HepG2 (cell line): ENCODE results near the gene DIABLO. TPM values are rescaled to one million over a fixed set of nuclear protein-coding genes. Genes with fewer than 3 reads are reported as not detected.

ENCODE experiments used
- ATAC-seq: fragments of 200-7000 bp; cut with Tn5 transposase; 3 replicates; pipeline ENCODE4 v1.9.1; 2020; ENCODE audit warnings: mild to moderate bottlenecking, moderate library complexity
- BruUV-seq: library from RNA; stranded (reverse); fragments of 400-500 nt; replicated peaks from 2 replicates; lab custom pipeline; 2021; lab: Mats Ljungman, UMichigan
- CTCF ChIA-PET: fragments of 300-600 bp; formaldehyde crosslinking; extraction: SDS; loops from one replicate; lab custom pipeline; 2021; ENCODE audit warnings: low total read pairs, inconsistent platforms, low intra/inter-chr PET ratio; lab: Yijun Ruan, JAX
- POLR2A ChIA-PET: fragments of 350-600 bp; sonication (Branson Sonifier 250); formaldehyde crosslinking; loops from one replicate; lab custom pipeline; 2020; ENCODE audit warnings: antibody characterized with exemption, inconsistent platforms; lab: Yijun Ruan, JAX
- DNase-seq: peaks from one replicate; pipeline ENCODE4 v3.0.0-alpha.2; 2015; ENCODE audit warnings: low spot score
- FAIRE-seq: peaks from 3 replicates; lab custom pipeline; 2011; peaks lifted over from hg19 to GRCh38; lab: Jason Lieb, UNC
- H2AFZ ChIP-seq: one replicate; pipeline ENCODE4 v1.6.1; 2011; ENCODE audit warnings: low read length, inconsistent platforms
- H3K27ac ChIP-seq: fragments of 300-600 bp; 3 replicates; pipeline ENCODE4 v1.8.0; 2011; ENCODE audit warnings: mixed run types, mild to moderate bottlenecking, mixed read lengths, low read length, inconsistent platforms; ENCODE audit not compliant: insufficient read depth; ENCODE audit errors: extremely low read length
- H3K27me3 ChIP-seq, 2 experiments: fragments of 200-600 bp in 1 of 2; 2 replicates in 1 of 2; 3 replicates in 1 of 2; pipeline versions ENCODE4 v1.6.0 to v1.8.0; 2011; ENCODE audit warnings: low read length in 2 of 2, mild to moderate bottlenecking in 2 of 2, moderate library complexity in 2 of 2, inconsistent platforms in 1 of 2; ENCODE audit not compliant: insufficient read depth in 2 of 2, control insufficient read depth in 1 of 2
- H3K36me3 ChIP-seq, 2 experiments: fragments of 200-600 bp in 1 of 2; replicated peaks in 1 of 2; 2 replicates in 1 of 2; 3 replicates in 1 of 2; pipeline versions ENCODE4 v1.5.1 to v1.8.0; 2011; ENCODE audit warnings: low read length in 2 of 2, inconsistent platforms in 1 of 2; ENCODE audit not compliant: insufficient read depth in 2 of 2, control insufficient read depth in 1 of 2
- H3K4me1 ChIP-seq: 2 replicates; pipeline ENCODE4 v1.5.1; 2012; ENCODE audit warnings: low read length, inconsistent platforms; ENCODE audit not compliant: insufficient read depth
- H3K4me2 ChIP-seq: 2 replicates; pipeline ENCODE4 v1.6.0; 2011; ENCODE audit warnings: low read depth, low read length, inconsistent platforms
- H3K4me3 ChIP-seq, 3 experiments: fragments of 200-600 bp in 1 of 3; sonication (generic), shearing (Covaris generic) in 1 of 3; replicated peaks in 1 of 3; 2 replicates each; pipeline ENCODE4 v1.5.1; 2011 to 2016; ENCODE audit warnings: low read length in 3 of 3, inconsistent platforms in 2 of 3, low read depth in 2 of 3, mild to moderate bottlenecking in 2 of 3, control low read depth in 1 of 3, mixed read lengths in 1 of 3; ENCODE audit not compliant: insufficient read depth in 1 of 3
- H3K79me2 ChIP-seq: one replicate; pipeline ENCODE4 v1.6.1; 2011; ENCODE audit warnings: low read length, inconsistent platforms; ENCODE audit not compliant: insufficient read depth
- H3K9ac ChIP-seq: 2 replicates; pipeline ENCODE4 v1.6.0; 2011; ENCODE audit warnings: mild to moderate bottlenecking, low read depth, low read length, inconsistent platforms; ENCODE audit not compliant: insufficient read depth
- H3K9me3 ChIP-seq: 2 replicates; pipeline ENCODE4 v1.5.1; 2012; ENCODE audit warnings: mild to moderate bottlenecking, low read length
- H4K20me1 ChIP-seq: 2 replicates; pipeline ENCODE4 v1.6.0; 2011; ENCODE audit warnings: inconsistent platforms, mild to moderate bottlenecking, low read length, moderate library complexity; ENCODE audit not compliant: insufficient read depth
- AHR ChIP-seq: IDR thresholded peaks from 2 replicates; pipeline ENCODE4 v1.6.1; 2018; ENCODE audit warnings: missing genetic modification reagents, missing compliant biosample characterization
- ARID3A ChIP-seq: IDR thresholded peaks from 2 replicates; pipeline ENCODE4 v1.6.1; 2012; ENCODE audit warnings: low read depth, low read length, improper control_type of control experiment
- ATF7 ChIP-seq, 2 experiments: fragments of 450-650 bp in 1 of 2; sonication (generic) in 1 of 2; formaldehyde crosslinking in 1 of 2; IDR thresholded peaks; 2 replicates each; pipeline versions ENCODE4 v1.4.0 to v1.6.1; 2016 to 2020; ENCODE audit warnings: antibody characterized with exemption in 1 of 2, mild to moderate bottlenecking in 1 of 2, missing genetic modification reagents in 1 of 2
- ELF1 ChIP-seq: sonication (generic); formaldehyde crosslinking; IDR thresholded peaks from 2 replicates; pipeline ENCODE4 v1.4.0; 2020; ENCODE audit warnings: missing genetic modification reagents
- EZH2 ChIP-seq: conservative IDR thresholded peaks from 2 replicates; pipeline ENCODE4 v1.6.1; 2012; ENCODE audit warnings: mild to moderate bottlenecking, low read depth, low read length, moderate library complexity
- KLF13 ChIP-seq: sonication (generic); formaldehyde crosslinking; IDR thresholded peaks from 2 replicates; pipeline ENCODE4 v1.4.0; 2020; ENCODE audit warnings: mild to moderate bottlenecking, missing genetic modification reagents
- MIXL1 ChIP-seq: IDR thresholded peaks from 2 replicates; pipeline ENCODE4 v1.6.1; 2016
- PRMT3 ChIP-seq: sonication (generic); formaldehyde crosslinking; IDR thresholded peaks from 2 replicates; pipeline ENCODE4 v1.8.1; 2022; ENCODE audit warnings: low read depth, mild to moderate bottlenecking, moderate library complexity, missing genetic modification reagents, borderline replicate concordance
- RFX1 ChIP-seq: fragments of 450-650 bp; IDR thresholded peaks from 2 replicates; pipeline ENCODE4 v1.6.1; 2017
- SALL2 ChIP-seq: sonication (generic); formaldehyde crosslinking; IDR thresholded peaks from 2 replicates; pipeline ENCODE4 v1.8.1; 2023; ENCODE audit warnings: mild to moderate bottlenecking, missing genetic modification reagents, inconsistent platforms
- SKI ChIP-seq: fragments of 450-650 bp; IDR thresholded peaks from one replicate; pipeline ENCODE4 v1.6.1; 2018; ENCODE audit warnings: mild to moderate bottlenecking; ENCODE audit not compliant: partially characterized antibody
- ZBTB38 ChIP-seq: sonication (generic); formaldehyde crosslinking; IDR thresholded peaks from 2 replicates; pipeline ENCODE4 v1.5.1; 2020; ENCODE audit warnings: mild to moderate bottlenecking, missing genetic modification reagents
- ZNF256 ChIP-seq: sonication (generic); formaldehyde crosslinking; conservative IDR thresholded peaks from 2 replicates; pipeline ENCODE4 v1.4.0; 2020; ENCODE audit warnings: missing genetic modification reagents
- ZNF747 ChIP-seq: sonication (generic); formaldehyde crosslinking; IDR thresholded peaks from 2 replicates; pipeline ENCODE4 v1.8.1; 2023; ENCODE audit warnings: missing genetic modification reagents, mild to moderate bottlenecking, borderline replicate concordance
- ZNF776 ChIP-seq: sonication (generic); formaldehyde crosslinking; IDR thresholded peaks from 2 replicates; pipeline ENCODE4 v1.4.0; 2020; ENCODE audit warnings: mild to moderate bottlenecking, missing genetic modification reagents
- WGBS: methylation state at CpG from one replicate; pipeline ENCODE4 v1.1.6; 2017; ENCODE audit warnings: low lambda C conversion rate; 5-methylcytosine and 5-hydroxymethylcytosine counted together
- in situ Hi-C: cut with HindIII; loops from 2 replicates; pipeline ENCODE4 v1.10.0; 2017; ENCODE audit warnings: low pct_unique_long_range_greater_than_20kb; ENCODE audit not compliant: extremely low pct_ligation_motif_present
- intact Hi-C: fragments of 100-400 bp; cut with micrococcal nuclease; formaldehyde crosslinking; loops from one replicate; pipeline ENCODE4 v1.10.0; 2022; ENCODE audit not compliant: unreplicated experiment
- polyA plus RNA-seq, 8 experiments: library from polyadenylated mRNA; depleted of rRNA in 3 of 8; stranded (reverse) in 7 of 8; unstranded in 1 of 8; fragments of >200 nt; fragmentation: Illumina TruSeq in 4 of 8; extraction: Trizol in 4 of 8; gene quantifications; 2 replicates each; pipeline versions ENCODE4 v1.2.1 to v1.2.3, GENCODE V29; 2011 to 2016; ENCODE audit warnings: low read depth in 4 of 8, missing spikeins in 1 of 8, mixed read lengths in 1 of 8; ENCODE audit not compliant: insufficient read depth in 1 of 8
- total RNA-seq, 5 experiments: library from RNA; depleted of rRNA; stranded (reverse); fragments of >200 nt; fragmentation: Illumina TruSeq; extraction: Trizol; gene quantifications; 2 replicates each; pipeline ENCODE4 v1.2.3, GENCODE V29; 2016; ENCODE audit warnings: low read depth in 1 of 5
- TF ChIP-seq, protein P1 (sequence below): sonication (generic); formaldehyde crosslinking; conservative IDR thresholded peaks from 2 replicates; pipeline ENCODE4 v1.4.0; 2020; ENCODE audit warnings: mild to moderate bottlenecking, missing genetic modification reagents, moderate library complexity

Gene DIABLO
- total and polyA plus RNA-seq, 2 of the 13 experiments (the other 11 are each of a cell fraction or from before 2014, with no cell fraction given), result 20.7 to 70.9 TPM

DNA sequence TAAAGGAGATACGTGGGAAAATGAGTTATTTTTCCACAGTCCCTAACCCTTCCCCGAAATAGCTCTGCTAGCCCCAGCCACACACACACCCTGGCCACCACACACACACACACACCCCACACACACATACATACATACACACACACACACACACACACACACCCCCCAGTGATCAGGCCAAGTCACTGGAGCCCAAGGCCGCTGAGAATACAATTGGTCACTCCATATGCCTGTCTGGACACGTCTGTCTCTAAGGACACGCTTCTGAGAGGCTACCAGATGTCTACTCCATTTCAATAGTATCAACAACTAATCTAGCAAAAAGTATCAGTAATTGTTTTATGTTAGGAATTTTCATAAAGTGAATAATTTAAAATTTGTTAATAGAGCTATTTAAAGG is 13.0 kb upstream of the DIABLO start:
- no TSS peak for BruUV-seq
- no peaks in the 10 kb centered on the region for H4K20me1 ChIP-seq
- H3K4me3 ChIP-seq, result no peak overlapping the region
- H3K27ac ChIP-seq, result no peak overlapping the region
- 95% methylated on average over 5 of the region's 5 CpGs for WGBS
- no peaks in the 10 kb centered on the region for H3K4me1 ChIP-seq
- H3K27me3 ChIP-seq, result no peaks in the 10 kb centered on the region
- peaks cover 6 to 39% of the 10 kb centered on the region in 2 experiments for H3K36me3 ChIP-seq
- H3K79me2 ChIP-seq, result no peaks in the 10 kb centered on the region
- intact Hi-C loops (no loop called here), in situ Hi-C loops (no loop called here)
- ChIA-PET POLR2A (no interaction called here), CTCF (no interaction called here)
- TF ChIP-seq EZH2 (no peak), KLF13 (CRISPR knock-in tag) (no peak), MIXL1 (CRISPR knock-in tag) (no peak), ZNF256 (CRISPR knock-in tag) (no peak), PRMT3 (CRISPR knock-in tag) (no peak), ATF7 (IDR thresholded peaks at IDR 0.05) (no peak), ATF7 (CRISPR knock-in tag; IDR thresholded peaks at IDR 0.05) (no peak), ZNF776 (CRISPR knock-in tag) (no peak), RFX1 (no peak)
- H3K4me2 ChIP-seq, result no peak overlapping the region
- DNase-seq, result no peak
- H3K9me3 ChIP-seq, result no peaks in the 10 kb centered on the region
- ATAC-seq, result no peak
- no peak overlapping the region for H2AFZ ChIP-seq
- no peak for FAIRE-seq
- no peak overlapping the region for H3K9ac ChIP-seq

- FAIRE-seq (peak; percentile 34), DNase-seq (no peak), ATAC-seq (peak; percentile 76)
- in situ Hi-C loops, result no loop called here
- Histone ChIP-seq H3K27ac (peak overlapping the region; percentile 50), H3K4me1 (no peaks in the 10 kb centered on the region), H3K4me3 (no peak overlapping the region), H3K4me2 (no peak overlapping the region), H3K79me2 (no peaks in the 10 kb centered on the region), H3K27me3 (no peaks in the 10 kb centered on the region), H2AFZ (no peak overlapping the region), H3K9ac (no peak overlapping the region), H4K20me1 (no peaks in the 10 kb centered on the region), H3K9me3 (no peaks in the 10 kb centered on the region), H3K36me3 (peaks cover 6 to 49% of the 10 kb centered on the region in 2 experiments)
- POLR2A ChIA-PET, result no interaction called here
- CTCF ChIA-PET, result no interaction called here
- intact Hi-C loops, result no loop called here
- 72% methylated on average over 7 of the region's 7 CpGs for WGBS
- BruUV-seq, result no TSS peak
- TF ChIP-seq ELF1 (CRISPR knock-in tag), result no peak
- no peak for TF ChIP-seq SALL2 (CRISPR knock-in tag)
- peak; percentile 44 for TF ChIP-seq SKI
- TF ChIP-seq AHR, result no peak
- TF ChIP-seq, protein P1, sequence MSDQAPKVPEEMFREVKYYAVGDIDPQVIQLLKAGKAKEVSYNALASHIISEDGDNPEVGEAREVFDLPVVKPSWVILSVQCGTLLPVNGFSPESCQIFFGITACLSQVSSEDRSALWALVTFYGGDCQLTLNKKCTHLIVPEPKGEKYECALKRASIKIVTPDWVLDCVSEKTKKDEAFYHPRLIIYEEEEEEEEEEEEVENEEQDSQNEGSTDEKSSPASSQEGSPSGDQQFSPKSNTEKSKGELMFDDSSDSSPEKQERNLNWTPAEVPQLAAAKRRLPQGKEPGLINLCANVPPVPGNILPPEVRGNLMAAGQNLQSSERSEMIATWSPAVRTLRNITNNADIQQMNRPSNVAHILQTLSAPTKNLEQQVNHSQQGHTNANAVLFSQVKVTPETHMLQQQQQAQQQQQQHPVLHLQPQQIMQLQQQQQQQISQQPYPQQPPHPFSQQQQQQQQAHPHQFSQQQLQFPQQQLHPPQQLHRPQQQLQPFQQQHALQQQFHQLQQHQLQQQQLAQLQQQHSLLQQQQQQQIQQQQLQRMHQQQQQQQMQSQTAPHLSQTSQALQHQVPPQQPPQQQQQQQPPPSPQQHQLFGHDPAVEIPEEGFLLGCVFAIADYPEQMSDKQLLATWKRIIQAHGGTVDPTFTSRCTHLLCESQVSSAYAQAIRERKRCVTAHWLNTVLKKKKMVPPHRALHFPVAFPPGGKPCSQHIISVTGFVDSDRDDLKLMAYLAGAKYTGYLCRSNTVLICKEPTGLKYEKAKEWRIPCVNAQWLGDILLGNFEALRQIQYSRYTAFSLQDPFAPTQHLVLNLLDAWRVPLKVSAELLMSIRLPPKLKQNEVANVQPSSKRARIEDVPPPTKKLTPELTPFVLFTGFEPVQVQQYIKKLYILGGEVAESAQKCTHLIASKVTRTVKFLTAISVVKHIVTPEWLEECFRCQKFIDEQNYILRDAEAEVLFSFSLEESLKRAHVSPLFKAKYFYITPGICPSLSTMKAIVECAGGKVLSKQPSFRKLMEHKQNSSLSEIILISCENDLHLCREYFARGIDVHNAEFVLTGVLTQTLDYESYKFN (CRISPR knock-in tag), result peak; percentile 59
- no peak for TF ChIP-seq ZNF747 (CRISPR knock-in tag)
- peak; percentile 48; the same call in 1 of the 2 replicates for TF ChIP-seq ARID3A
- no peak for TF ChIP-seq ZBTB38 (CRISPR knock-in tag)
Measured at GRCh38 chr12:122235741-122236140, 9.9 kb upstream of the DIABLO start.
